ENCODE results near the gene B3GNT2. TPM values are rescaled to one million over a fixed set of nuclear protein-coding genes. Genes with fewer than 3 reads are reported as not detected.

The B3GNT2 gene
- total RNA-seq, 1 donor from 2014 or later, result 17.4 TPM

DNA sequence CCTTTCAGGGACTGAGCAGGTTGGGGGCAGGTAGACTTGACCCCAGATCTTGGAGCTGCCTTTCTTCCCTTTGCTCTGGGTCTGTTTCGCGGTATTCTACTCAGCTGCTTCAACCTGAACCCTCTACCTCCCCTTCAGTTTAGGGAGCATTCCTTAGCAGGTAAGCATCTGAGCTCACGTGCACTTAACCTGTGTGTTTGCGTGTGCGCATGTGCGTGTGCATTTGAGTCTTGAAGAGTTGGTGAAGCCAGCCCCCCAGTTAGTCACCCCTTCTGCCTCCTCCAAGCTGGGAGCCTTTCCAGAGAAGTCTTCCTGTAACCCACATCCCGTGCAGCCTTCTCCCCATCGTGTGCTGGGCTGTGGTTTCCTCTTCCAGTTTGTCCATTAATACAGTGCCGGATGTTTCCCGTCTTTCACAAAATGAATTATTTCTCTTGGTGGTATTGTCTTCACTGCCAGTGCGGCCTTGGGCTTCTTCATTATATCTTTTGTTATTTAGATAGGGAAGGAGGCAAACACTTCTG lies 33.2 kb downstream of the B3GNT2 start:
- H3K27me3 Mint-ChIP-seq, result no peaks in the 10 kb centered on the region
- peaks cover 5% of the 10 kb centered on the region for H3K4me1 Mint-ChIP-seq (ENCODE audit: low read depth)
- no peak overlapping the region for H3K27ac Mint-ChIP-seq
- H3K36me3 Mint-ChIP-seq (ENCODE audit: insufficient read depth), result peaks cover 10% of the 10 kb centered on the region
- no peak for TF ChIP-seq CTCF (IDR thresholded peaks at IDR 0.05; ENCODE audit: unreplicated experiment)
- no peak overlapping the region for H3K4me3 Mint-ChIP-seq (ENCODE audit: low read depth)
- no peak for DNase-seq (ENCODE audit: low spot score, unreplicated experiment)
- no peaks in the 10 kb centered on the region for H3K9me3 Mint-ChIP-seq (ENCODE audit: low read depth)

- Mint-ChIP-seq H3K9me3 (ENCODE audit: low read depth) (no peaks in the 10 kb centered on the region), H3K36me3 (ENCODE audit: insufficient read depth) (peaks cover 3% of the 10 kb centered on the region), H3K27me3 (no peaks in the 10 kb centered on the region), H3K4me1 (ENCODE audit: low read depth) (no peaks in the 10 kb centered on the region), H3K27ac (no peak overlapping the region), H3K4me3 (ENCODE audit: low read depth) (no peak overlapping the region)
- DNase-seq (ENCODE audit: low spot score, unreplicated experiment), result no peak
- TF ChIP-seq CTCF (IDR thresholded peaks at IDR 0.05; ENCODE audit: unreplicated experiment), result no peak
Observed at GRCh38 chr2:62231541-62231940, 35.6 kb downstream of the B3GNT2 start.

DNA sequence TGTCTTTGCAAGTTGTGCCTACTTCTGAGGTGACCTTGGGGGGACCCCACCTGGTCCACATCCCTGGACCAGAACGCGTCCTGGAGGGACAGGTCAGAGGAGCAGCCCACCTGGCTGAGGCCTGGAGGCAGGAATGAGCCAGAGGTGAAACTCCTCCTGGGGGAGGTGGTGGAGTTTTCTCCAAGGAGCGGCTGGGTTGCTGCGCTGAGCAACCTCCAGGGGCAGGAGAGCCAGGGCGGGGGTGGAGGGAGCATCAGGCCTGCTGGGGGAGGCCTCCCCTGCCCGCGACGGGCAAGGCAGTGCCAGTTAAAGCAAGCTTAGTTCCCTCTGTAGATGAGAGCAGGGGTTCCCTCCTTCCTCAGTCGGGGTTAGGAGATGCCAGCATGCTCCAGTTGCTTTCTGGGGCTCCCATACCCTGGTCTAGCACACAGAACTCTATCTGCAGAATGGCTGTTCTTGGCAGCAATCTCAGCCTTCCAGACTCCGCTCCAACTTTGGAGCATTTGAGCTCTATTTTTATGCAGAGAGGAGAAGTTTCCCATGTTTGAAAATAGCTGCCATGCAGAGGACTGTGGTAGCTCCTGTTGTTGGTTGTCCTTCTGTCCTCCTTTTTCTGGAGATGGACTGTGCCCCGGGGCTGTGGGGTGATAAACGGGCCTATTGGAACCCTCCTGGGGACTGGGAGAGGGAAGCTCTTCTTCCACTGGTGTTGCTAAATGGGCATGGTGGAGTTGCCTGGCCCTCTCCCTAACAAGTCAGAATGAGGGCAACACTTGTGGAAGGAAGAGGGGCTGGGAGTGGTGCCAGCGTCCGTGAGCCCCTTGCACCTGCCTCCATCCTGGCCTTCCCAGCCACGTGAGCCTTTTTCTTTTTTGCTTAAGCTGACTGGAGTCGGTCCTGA lies 39.1 kb downstream of the B3GNT2 start:
- Mint-ChIP-seq H3K4me3 (ENCODE audit: low read depth) (no peak overlapping the region), H3K4me1 (ENCODE audit: low read depth) (no peaks in the 10 kb centered on the region), H3K27me3 (no peaks in the 10 kb centered on the region), H3K36me3 (ENCODE audit: insufficient read depth) (no peaks in the 10 kb centered on the region), H3K27ac (no peak overlapping the region), H3K9me3 (ENCODE audit: low read depth) (no peaks in the 10 kb centered on the region)
- DNase-seq (ENCODE audit: low spot score, unreplicated experiment), result no peak
- no peak for TF ChIP-seq CTCF (IDR thresholded peaks at IDR 0.05; ENCODE audit: unreplicated experiment)

DNA sequence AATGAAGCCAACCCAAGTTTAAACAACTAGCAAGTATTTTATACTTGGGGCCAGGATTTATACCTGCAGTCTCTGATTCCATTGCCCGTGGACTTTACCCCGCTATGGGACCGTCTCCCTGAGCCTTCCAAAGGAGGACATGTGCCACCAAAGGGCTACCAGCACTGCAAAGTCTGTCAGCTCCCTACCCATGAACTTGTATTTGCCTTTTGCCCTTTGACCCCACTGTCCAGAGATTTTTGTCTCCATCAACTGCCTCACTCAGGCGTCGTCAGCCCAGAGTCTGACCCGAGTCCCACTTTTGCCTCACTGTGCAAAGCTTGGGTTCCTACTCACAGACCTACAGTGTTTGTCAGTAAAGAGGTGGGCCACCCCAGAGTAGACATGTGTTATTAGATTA lies 40.6 kb downstream of the B3GNT2 start:
- Mint-ChIP-seq H3K4me1 (ENCODE audit: low read depth) (no peaks in the 10 kb centered on the region), H3K9me3 (ENCODE audit: low read depth) (no peaks in the 10 kb centered on the region), H3K36me3 (ENCODE audit: insufficient read depth) (no peaks in the 10 kb centered on the region), H3K27me3 (no peaks in the 10 kb centered on the region), H3K4me3 (ENCODE audit: low read depth) (no peak overlapping the region), H3K27ac (no peak overlapping the region)
- DNase-seq (ENCODE audit: low spot score, unreplicated experiment), result no peak
- no peak for TF ChIP-seq CTCF (IDR thresholded peaks at IDR 0.05; ENCODE audit: unreplicated experiment)

- Mint-ChIP-seq H3K4me3 (ENCODE audit: low read depth) (no peak overlapping the region), H3K36me3 (ENCODE audit: insufficient read depth) (no peaks in the 10 kb centered on the region), H3K9me3 (ENCODE audit: low read depth) (no peaks in the 10 kb centered on the region), H3K27ac (no peak overlapping the region), H3K27me3 (no peaks in the 10 kb centered on the region), H3K4me1 (ENCODE audit: low read depth) (peaks cover 1% of the 10 kb centered on the region)
- no peak for DNase-seq (ENCODE audit: low spot score, unreplicated experiment)
- TF ChIP-seq CTCF (IDR thresholded peaks at IDR 0.05; ENCODE audit: unreplicated experiment), result no peak
Observed at GRCh38 chr2:62238236-62238635, 42.3 kb downstream of the B3GNT2 start.

Measured in progenitor cell of endocrine pancreas (in vitro differentiated cells).